HG03558 (cell line): ENCODE data around the gene ITGA7.

Experiments
- ATAC-seq: cut with Tn5 transposase; IDR thresholded peaks from one replicate; pipeline ENCODE4 v1.9.1; 2021; ENCODE audit warnings: moderate number of reproducible peaks; ENCODE audit not compliant: unreplicated experiment; ENCODE audit errors: extremely low read depth

The ITGA7 gene, protein sequence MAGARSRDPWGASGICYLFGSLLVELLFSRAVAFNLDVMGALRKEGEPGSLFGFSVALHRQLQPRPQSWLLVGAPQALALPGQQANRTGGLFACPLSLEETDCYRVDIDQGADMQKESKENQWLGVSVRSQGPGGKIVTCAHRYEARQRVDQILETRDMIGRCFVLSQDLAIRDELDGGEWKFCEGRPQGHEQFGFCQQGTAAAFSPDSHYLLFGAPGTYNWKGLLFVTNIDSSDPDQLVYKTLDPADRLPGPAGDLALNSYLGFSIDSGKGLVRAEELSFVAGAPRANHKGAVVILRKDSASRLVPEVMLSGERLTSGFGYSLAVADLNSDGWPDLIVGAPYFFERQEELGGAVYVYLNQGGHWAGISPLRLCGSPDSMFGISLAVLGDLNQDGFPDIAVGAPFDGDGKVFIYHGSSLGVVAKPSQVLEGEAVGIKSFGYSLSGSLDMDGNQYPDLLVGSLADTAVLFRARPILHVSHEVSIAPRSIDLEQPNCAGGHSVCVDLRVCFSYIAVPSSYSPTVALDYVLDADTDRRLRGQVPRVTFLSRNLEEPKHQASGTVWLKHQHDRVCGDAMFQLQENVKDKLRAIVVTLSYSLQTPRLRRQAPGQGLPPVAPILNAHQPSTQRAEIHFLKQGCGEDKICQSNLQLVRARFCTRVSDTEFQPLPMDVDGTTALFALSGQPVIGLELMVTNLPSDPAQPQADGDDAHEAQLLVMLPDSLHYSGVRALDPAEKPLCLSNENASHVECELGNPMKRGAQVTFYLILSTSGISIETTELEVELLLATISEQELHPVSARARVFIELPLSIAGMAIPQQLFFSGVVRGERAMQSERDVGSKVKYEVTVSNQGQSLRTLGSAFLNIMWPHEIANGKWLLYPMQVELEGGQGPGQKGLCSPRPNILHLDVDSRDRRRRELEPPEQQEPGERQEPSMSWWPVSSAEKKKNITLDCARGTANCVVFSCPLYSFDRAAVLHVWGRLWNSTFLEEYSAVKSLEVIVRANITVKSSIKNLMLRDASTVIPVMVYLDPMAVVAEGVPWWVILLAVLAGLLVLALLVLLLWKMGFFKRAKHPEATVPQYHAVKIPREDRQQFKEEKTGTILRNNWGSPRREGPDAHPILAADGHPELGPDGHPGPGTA

DNA sequence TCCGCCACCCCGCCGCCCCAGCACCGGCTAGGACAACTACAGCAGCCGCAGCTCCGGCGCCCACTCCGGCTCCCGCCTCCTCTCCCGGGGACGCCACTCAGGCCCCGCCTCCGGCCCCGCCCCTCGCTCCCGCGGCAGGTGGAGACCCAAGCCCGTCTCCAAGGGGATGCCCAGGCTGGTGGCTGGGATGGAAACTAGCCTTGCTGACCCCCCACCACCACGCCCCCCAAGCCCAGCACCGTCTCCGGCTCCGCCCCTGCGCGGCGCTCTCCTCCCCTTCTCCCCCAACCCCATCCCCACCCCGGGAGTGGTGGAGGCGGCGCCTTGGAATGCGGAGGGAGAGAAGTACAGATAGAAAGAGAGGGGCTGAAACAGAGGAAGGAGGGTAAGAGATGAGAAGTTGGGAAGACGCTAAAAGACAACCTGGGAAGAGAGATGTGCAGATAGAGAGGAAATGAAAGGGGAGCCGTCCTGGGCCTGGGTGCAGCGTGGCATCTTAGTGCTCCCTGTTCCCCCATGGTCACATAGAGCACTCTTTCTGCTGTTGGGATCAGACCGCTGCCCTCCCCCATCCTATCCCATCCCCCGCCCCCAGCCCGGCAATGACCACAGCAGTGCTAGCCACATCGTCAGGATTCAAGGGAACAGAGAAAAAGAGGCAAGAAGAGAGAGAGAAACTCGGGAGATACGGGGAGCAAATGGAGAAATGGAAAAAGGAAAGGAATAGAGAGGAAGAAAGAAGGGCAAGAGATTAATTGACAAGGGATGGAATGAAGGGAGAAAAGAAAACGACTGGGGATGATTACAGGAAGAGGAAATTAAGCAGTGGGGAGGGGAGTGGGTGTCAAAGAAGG is at the start of gene ITGA7:
Gene ITGA7 (minus strand): TSS at position 64 of the 854 bp plus-strand sequence. CDS start 222 bp downstream, outside the sequence.
- ATAC-seq, result no peak

DNA sequence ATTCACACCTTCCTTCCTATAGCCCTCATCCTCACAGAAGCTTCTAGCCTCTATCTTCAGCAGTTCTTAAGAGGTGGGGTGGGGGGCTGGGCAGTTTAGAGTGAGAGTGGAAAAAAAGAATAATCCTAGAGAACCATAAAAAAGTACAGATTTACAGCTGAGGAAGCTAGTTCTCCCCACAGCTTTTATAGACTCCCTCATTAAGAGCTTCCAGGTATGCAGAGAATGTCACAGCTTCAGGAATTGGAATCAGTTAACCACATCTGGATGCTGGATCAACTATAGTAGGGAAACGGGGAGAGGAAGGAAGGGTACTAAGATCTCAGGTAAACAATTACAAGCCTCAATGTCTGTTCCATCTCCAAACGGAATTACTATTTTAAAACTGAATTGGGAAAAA is 47.5 kb upstream of the ITGA7 start:
- ATAC-seq, result no peak

DNA sequence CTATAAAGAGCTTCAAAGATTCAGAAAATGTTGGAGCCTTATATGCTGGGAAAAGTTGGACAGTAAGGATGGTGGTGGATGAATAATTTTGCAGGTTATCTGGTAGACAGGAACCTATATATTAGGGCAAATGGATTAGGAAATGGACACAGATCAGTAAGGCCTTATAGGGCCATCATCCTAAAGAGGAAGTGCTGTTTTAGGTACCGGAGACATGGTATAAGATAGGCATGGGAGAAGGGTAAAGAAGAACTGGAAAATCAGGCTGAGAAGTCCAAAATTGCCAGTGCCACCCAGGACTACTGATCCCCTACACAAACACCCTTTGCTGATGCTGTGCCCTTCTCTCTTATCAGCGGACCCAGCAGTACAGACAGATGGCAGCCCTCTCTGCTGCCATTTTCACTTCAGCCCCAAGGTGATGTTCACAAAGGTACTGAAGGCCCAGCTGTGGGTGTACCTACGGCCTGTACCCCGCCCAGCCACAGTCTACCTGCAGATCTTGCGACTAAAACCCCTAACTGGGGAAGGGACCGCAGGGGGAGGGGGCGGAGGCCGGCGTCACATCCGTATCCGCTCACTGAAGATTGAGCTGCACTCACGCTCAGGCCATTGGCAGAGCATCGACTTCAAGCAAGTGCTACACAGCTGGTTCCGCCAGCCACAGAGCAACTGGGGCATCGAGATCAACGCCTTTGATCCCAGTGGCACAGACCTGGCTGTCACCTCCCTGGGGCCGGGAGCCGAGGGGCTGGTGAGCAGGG is 40.7 kb upstream of the ITGA7 start:
- no peak for ATAC-seq

DNA sequence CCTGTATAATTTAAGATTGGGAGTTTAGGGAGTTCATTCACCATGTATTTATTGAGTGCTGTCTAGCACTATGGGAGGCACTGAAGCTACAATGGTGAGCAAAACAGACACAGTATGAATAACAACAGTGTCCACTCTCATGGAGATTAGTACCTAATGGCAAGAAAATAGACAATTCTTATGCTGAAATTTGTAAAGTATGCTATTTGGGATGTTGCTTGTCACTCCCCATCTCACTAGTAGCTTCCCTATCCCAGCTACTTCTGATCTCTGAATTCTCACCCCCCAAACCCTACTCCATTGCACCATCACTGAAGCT is 39.2 kb upstream of the ITGA7 start:
- no peak for ATAC-seq

DNA sequence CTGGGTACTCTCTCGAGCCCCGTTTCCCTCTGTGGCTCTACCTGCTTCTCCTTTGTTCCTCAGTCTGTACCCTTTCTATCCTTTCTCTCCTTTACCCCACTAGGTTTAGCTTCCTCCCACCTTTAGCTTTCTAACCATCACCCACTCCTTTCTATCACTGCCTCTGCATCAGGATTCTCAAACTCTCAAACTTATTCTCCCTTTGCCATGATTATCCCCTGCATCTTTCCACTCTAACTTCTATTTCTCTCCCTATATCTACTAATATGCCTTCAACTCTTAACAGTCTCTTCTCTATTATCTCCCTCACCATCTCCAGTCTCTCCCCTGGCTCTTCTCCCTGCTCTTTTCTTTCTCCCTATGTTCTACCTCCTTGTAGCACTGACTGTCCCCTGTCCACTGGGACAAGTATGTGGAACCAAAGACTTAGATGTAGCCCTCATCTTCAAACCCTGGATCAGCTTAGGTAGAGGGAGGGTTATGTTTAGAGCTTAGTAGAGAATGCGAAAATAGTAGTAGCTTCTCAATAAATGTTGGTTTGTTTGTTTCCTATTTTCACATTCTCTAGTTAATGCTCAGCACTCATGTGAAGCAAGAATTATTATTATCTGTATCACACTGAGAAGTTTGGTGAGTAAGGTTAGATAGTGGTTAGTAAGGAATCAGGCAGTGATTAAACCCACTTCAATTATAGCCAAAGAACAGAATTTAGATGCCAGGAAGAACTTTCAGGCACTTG is 38.6 kb upstream of the ITGA7 start:
- ATAC-seq, result no peak

DNA sequence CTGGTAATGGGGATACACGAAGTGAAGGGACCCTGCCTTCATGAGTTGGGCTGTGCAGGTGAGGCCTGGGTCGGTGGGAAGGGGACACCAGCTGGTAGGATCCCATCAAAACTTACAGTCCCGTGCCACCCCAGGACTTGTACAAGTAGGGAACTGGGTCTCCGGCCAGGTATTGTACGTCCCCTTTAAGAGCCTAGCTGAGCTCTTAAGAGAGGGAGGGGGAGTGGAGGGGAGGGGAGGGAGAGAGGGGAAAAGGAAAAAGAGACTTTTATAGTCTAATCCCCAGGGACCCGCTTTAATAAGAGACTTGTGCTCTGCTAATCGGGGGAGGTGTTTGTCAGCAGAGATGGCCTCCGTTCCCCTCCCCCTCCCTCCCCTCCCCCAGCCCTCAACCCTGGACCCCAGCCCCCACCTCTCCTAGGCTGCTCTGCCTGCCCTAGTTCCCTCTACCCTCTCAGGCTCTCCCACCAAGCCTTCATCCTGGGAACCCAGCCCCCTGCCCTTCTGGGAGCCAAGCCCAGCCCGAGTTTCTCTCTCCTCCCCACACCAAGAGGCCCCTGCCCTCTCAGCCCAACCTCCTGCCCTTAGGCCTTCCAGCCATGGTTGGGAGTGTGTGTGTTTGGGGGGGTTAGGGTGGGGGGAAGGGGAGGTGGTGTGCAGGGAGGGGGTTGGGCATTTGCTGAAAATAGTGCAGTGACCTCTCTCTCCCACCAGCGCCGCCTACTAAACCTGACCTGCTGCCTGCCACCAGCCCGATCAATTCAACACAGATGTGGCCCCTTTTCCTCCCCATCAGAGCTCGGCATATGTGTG is 37.9 kb upstream of the ITGA7 start:
- no peak for ATAC-seq

DNA sequence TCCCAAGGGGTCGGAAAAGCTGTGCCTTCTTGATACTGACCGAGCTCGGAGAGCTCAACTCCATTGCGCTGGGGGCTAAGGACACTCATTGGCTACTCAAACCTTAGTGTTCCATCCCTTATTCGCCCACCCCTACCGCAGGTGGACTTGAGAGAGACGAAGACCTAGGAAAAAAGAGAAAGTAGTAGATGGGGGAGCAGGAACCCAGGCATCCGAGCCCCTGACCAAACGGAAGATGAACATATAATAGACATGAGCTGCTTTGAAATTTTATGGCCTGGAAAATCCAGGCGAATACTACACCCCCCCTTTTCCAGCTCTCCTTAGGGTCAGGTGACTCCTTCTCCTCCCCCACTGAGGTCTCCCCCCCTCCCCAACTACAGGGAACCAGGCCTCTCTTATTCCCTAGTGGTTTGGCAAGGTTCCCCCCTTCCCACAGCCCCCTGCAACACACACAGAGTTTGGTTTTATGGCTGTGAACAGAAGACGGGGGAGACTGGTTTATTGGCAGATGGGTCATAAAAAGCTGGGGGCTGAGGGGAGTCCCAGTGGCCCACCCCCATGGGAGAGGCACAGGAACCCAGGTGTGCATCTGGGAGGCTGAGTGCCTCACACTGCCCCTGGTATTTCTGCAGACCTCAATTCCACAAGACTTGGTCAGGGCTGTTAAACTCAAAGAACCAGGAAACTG is 36.8 kb upstream of the ITGA7 start:
- no peak for ATAC-seq

DNA sequence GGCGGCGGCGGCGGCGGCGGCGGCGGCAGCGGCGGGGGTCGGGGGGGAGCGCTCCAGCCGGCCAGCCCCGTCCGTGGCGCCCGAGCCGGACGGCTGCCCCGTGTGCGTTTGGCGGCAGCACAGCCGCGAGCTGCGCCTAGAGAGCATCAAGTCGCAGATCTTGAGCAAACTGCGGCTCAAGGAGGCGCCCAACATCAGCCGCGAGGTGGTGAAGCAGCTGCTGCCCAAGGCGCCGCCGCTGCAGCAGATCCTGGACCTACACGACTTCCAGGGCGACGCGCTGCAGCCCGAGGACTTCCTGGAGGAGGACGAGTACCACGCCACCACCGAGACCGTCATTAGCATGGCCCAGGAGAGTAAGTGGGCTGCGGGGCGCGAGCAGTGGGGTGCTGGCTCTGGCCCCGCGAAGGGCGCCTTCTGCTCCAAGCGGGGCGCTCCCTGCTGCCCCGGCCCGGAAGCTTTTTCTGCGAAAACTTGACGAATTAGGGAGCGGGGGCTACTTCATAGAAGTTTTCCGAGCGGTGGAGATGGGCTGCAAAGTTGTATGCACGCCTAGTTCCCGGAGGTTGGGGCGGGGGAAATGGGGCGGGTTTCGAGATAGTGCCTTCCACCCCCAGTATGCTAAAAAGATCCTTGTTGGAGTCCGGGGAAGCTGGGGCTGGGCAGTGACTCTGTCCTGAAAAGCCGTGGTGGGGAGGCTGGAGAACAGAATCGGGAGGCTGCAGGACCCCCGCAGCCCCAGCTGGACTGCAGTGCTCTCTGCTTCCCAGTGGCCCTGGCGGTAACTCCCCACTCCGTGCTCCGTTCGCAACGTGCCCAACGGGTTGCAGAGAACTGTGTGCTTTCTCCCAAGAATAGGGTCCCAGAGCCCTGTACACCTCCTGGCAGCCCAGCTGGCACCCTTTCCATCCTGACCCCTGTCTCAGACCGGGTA is 36.0 kb upstream of the ITGA7 start:
- ATAC-seq, result no peak

DNA sequence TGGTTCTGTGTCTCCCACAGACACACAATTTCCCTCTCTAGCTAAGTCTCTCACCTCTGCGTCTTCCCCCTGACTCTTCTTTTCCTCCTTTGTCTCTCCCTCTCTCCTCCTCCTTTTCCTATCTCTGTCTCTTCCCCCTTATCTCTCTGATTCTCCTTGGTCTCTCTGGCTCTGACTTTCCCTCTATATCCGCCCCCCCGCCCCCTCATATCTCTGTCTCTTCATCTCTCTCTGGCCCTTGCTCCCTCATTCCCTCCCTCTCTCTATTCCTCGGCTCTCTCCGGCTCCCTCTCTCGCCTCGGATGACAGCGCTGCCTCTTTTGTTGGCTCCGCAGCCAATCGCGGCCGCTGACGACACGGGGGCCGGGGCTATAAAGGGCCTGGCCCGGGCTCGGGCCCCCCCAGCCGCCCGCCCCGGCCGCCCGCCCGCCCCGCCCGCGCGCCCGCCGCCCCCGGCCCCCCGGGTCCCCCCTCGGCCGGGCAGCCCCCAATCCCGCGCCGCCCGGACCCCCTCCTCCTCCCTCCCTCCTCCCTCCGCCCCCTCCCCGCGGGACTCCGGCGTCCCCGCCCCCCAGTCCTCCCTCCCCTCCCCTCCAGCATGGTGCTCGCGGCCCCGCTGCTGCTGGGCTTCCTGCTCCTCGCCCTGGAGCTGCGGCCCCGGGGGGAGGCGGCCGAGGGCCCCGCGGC is 35.2 kb upstream of the ITGA7 start, which contains the start of gene GDF11:
Gene GDF11 (plus strand): TSS at position 404 of the 687 bp plus-strand sequence. CDS start 195 bp downstream, at position 599.
- ATAC-seq, result no peak

DNA sequence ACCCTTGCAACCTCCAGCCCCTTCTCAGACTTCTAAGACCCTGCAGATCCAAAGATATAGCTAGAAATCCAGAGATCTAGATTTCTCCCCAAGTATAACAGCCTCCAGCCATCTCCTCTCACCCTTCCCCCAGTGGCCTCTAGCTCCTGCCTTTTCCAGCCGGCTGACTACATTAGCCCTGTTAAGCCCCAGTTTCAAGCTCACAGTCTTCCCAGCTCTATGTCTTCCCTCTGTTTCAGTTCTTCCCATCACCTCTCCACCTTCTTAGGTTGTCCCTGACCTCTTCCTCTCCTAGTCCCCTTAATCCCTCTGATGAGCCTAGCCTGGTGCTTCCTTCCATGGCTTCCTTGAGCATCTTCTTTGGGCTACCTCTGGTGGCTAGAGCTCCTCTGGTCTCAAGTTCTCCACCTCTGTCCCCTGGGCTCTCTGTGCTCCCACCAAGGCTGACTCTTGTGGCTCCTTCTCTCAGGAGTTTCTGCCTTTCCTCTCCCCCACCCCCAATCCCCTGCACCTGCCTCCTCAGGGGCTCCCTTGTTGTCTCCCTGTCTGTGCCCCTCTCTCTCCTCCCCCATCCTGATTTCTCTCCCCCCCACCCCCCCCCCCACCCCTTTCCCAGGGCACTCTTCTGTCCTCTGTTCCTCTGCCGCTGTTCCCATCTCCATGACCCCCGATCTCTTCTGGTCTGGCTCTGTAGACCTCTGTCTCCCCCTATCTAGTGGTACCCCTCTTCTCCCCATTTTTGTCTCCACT is 34.4 kb upstream of the ITGA7 start:
- ATAC-seq, result no peak

DNA sequence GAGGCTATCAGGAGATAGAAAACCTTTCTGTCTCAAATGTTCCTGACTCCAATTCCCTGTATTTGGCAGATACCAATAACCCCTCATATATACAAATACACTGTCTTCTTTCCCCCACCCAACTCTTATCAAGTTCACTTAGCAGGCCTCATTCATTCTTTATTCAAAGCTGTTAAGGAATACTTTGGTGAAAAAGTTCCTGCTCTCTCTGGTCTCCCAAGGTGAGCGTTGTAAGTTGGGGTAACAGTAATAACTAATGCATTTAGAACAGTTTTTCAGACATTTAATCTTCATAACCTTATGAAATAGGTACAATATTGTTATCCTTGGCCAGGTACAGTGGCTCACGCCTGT is 31.3 kb upstream of the ITGA7 start:
- ATAC-seq, result no peak

DNA sequence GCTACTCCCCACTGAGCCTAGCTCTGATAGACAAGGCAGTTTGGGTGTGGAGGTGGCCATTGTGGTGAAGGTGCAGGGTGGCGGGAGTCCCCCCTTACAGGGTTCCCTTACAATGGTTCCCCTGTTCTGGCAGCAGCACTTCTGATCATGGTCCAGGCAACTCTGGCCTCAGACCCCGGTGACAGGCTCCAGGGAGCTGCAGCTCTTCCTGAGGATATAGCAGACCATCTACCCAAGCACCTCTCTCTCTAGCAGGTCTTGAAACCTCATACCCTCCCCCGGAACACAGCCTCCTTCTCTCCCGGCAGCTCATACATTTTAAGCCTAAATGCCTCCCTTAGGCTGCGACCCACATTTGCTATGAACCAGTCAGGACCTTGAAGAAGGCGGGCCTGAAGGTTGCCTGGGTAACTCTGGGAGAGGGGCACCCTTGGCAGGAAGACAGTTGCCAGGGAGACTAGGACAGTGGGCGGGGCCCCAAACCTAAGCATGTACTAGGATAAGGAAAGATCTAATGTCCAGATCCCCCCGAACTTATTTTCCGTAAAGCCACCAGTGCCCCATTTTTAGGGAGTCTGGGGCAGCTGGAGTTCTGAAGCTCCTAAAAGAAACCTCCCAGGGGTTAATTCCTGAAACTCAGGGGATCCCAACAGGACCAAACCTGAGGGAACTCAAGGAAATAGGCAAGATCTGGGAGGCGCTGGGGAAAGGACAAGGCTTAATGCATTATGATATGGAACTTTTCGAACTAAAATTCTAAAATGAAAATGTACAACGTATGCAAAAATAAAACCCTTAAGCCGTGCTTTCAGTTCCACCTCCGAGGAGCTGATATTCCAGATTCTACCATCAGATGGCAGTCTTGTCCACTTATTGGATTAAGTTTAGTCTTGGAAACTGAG is 30.7 kb upstream of the ITGA7 start:
- ATAC-seq, result peak; percentile 75

DNA sequence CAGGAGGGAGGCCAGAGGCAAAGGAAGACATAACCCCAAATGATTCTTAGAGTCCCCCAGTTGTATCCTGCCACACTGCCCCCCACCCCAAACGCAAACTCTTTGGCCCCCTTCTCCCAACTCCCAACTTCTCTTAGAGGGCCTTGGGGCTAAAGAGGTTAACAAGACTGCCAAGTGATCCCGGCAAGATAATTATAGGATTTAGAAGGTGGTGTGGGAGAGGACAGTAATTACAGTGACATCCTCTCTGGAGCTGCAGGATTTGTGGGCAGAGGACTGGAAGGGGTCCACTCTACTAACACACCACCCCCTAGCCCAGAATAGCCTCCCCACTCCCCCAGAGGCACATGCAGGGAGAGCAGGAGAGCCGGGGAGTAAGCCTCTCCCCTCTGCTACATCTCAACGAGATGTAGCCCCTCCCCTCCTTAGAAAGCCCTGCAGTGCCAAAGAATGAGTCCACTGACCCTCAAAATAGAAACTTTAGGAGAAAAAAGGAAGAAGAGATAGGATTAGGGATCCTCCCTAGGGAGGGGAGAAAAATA is 29.9 kb upstream of the ITGA7 start:
- no peak for ATAC-seq
